Measurements from ENCODE around the gene DHCR24. TPM values are rescaled to one million over a fixed set of nuclear protein-coding genes. Genes with fewer than 3 reads are reported as not detected.

DHCR24 gene
- polyA plus RNA-seq, 1 donor (not counting 4 experiments of a cell fraction or from before 2014, with no cell fraction given): 363 TPM

GRCh38 chr1:54864460-54865208 lies 22.4 kb downstream of the DHCR24 start:
- H3K9me3 ChIP-seq (ENCODE audit: control insufficient read depth, low read depth, low read length): no peaks in the 10 kb centered on the region
- no peak overlapping the region for H3K4me2 ChIP-seq (ENCODE audit: control insufficient read depth, extremely low read depth, insufficient read depth, low read depth, low read length)
- dilution Hi-C loops (cut with MboI; ENCODE audit: extremely low pct_ligation_motif_present, low sequenced_read_pairs): no loop called here
- TF ChIP-seq CTCF (optimal IDR thresholded peaks at IDR 0.05 in 1 of 3, IDR thresholded peaks at IDR 0.05 in 1 of 3, conservative IDR thresholded peaks at IDR 0.05 in 1 of 3; ENCODE audit: extremely low read depth in 1 of 3, insufficient read depth in 2 of 3, low read length in 3 of 3): no peak
- no peak for TF ChIP-seq EZH2 (IDR thresholded peaks at IDR 0.05; ENCODE audit: low read length)
- no peaks in the 10 kb centered on the region for H4K20me1 ChIP-seq (ENCODE audit: control insufficient read depth, extremely low read depth, insufficient read depth, low read length)
- DNase-seq (ENCODE audit: low read depth, low spot score): no peak
- H3K36me3 ChIP-seq (ENCODE audit: control insufficient read depth in 2 of 2, extremely low read depth in 1 of 2, insufficient read depth in 2 of 2, low read length in 2 of 2): peaks cover 65 to 67% of the 10 kb centered on the region in 2 experiments
- no peaks in the 10 kb centered on the region for H3K4me1 ChIP-seq (ENCODE audit: control insufficient read depth, extremely low read depth, insufficient read depth, low read length)
- FAIRE-seq: no peak
- H3K27me3 ChIP-seq (ENCODE audit: control insufficient read depth, extremely low read depth, insufficient read depth, low read length): no peaks in the 10 kb centered on the region
- no peak overlapping the region for H3K4me3 ChIP-seq (ENCODE audit: control insufficient read depth in 2 of 3, extremely low read depth in 1 of 3, insufficient read depth in 2 of 3, low read depth in 1 of 3, low read length in 3 of 3)
- H2AFZ ChIP-seq (ENCODE audit: control insufficient read depth, low read length): no peak overlapping the region
- H3K9me1 ChIP-seq (ENCODE audit: control insufficient read depth, extremely low read depth, insufficient read depth, low read length): no peaks in the 10 kb centered on the region
- H3K27ac ChIP-seq (ENCODE audit: control insufficient read depth, insufficient read depth, low read length): no peak overlapping the region
- no peak overlapping the region for H3K9ac ChIP-seq (ENCODE audit: control insufficient read depth, extremely low read depth, insufficient read depth, low read length)
- peaks cover 56% of the 10 kb centered on the region for H3K79me2 ChIP-seq (ENCODE audit: control insufficient read depth, insufficient read depth, low read length)

DNA sequence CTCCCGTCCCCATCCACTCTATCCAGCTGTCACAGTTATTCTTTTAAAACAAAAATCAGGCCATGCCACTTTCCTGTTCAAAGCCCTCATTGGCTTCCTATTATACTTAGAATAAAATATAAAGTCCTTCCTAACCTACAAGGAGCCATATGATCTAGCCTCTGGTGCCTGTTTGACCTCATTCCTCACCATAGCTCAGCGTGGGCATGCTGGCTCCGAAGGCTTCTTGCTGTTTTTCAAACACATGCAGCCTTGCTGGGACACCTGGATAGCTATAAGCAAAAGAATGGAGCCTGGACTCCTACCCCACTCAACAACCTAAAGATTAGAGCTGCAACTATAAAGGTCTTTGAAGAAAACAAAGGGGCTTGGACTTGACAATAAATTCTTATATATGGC lies 23.7 kb downstream of the DHCR24 start:
- Histone ChIP-seq H3K36me3 (ENCODE audit: control insufficient read depth in 2 of 2, extremely low read depth in 1 of 2, insufficient read depth in 2 of 2, low read length in 2 of 2) (peaks cover 64 to 74% of the 10 kb centered on the region in 2 experiments), H4K20me1 (ENCODE audit: control insufficient read depth, extremely low read depth, insufficient read depth, low read length) (peaks cover 1% of the 10 kb centered on the region), H2AFZ (ENCODE audit: control insufficient read depth, low read length) (no peak overlapping the region), H3K4me1 (ENCODE audit: control insufficient read depth, extremely low read depth, insufficient read depth, low read length) (no peaks in the 10 kb centered on the region), H3K9ac (ENCODE audit: control insufficient read depth, extremely low read depth, insufficient read depth, low read length) (no peak overlapping the region), H3K4me3 (ENCODE audit: control insufficient read depth in 2 of 3, extremely low read depth in 1 of 3, insufficient read depth in 2 of 3, low read depth in 1 of 3, low read length in 3 of 3) (no peak overlapping the region), H3K27ac (ENCODE audit: control insufficient read depth, insufficient read depth, low read length) (no peak overlapping the region), H3K79me2 (ENCODE audit: control insufficient read depth, insufficient read depth, low read length) (peaks cover 58% of the 10 kb centered on the region), H3K9me3 (ENCODE audit: control insufficient read depth, low read depth, low read length) (no peaks in the 10 kb centered on the region), H3K4me2 (ENCODE audit: control insufficient read depth, extremely low read depth, insufficient read depth, low read depth, low read length) (no peak overlapping the region), H3K9me1 (ENCODE audit: control insufficient read depth, extremely low read depth, insufficient read depth, low read length) (no peaks in the 10 kb centered on the region), H3K27me3 (ENCODE audit: control insufficient read depth, extremely low read depth, insufficient read depth, low read length) (no peaks in the 10 kb centered on the region)
- dilution Hi-C loops (cut with MboI; ENCODE audit: extremely low pct_ligation_motif_present, low sequenced_read_pairs): no loop called here
- FAIRE-seq (no peak), DNase-seq (ENCODE audit: low read depth, low spot score) (no peak)
- TF ChIP-seq EZH2 (IDR thresholded peaks at IDR 0.05; ENCODE audit: low read length) (no peak), CTCF (optimal IDR thresholded peaks at IDR 0.05 in 1 of 3, IDR thresholded peaks at IDR 0.05 in 1 of 3, conservative IDR thresholded peaks at IDR 0.05 in 1 of 3; ENCODE audit: extremely low read depth in 1 of 3, insufficient read depth in 2 of 3, low read length in 3 of 3) (no peak)

Data from keratinocyte (primary cell).